KMS-11 (cell line): Measurements from ENCODE around the gene SORL1-AS1.

Experiments
- H2AFZ ChIP-seq: fragments of 200-600 bp; sonication (generic); 2 replicates; pipeline ENCODE4 v1.6.1; 2016; ENCODE audit warnings: antibody characterized with exemption, mixed run types, low read depth
- H3K27ac ChIP-seq: fragments of 200-600 bp; sonication (generic); 2 replicates; pipeline ENCODE4 v1.6.1; 2016; ENCODE audit warnings: mild to moderate bottlenecking, mixed run types
- H3K27me3 ChIP-seq: fragments of 200-600 bp; sonication (generic); 2 replicates; pipeline ENCODE4 v1.6.1; 2017; ENCODE audit warnings: mild to moderate bottlenecking, low read depth, mixed run types, moderate library complexity; ENCODE audit not compliant: insufficient read depth
- H3K36me3 ChIP-seq: fragments of 200-600 bp; sonication (generic); 2 replicates; pipeline ENCODE4 v1.6.1; 2017; ENCODE audit warnings: mild to moderate bottlenecking, mixed run types; ENCODE audit not compliant: insufficient read depth
- H3K4me1 ChIP-seq: fragments of 200-600 bp; sonication (generic); 2 replicates; pipeline ENCODE4 v1.6.1; 2016; ENCODE audit warnings: mild to moderate bottlenecking, low read depth, mixed run types; ENCODE audit not compliant: poor library complexity, severe bottlenecking
- H3K4me2 ChIP-seq: fragments of 200-600 bp; sonication (generic); 2 replicates; pipeline ENCODE4 v1.7.0; 2016; ENCODE audit warnings: mild to moderate bottlenecking, mixed run types
- H3K4me3 ChIP-seq: fragments of 200-600 bp; sonication (generic); IDR thresholded peaks from 2 replicates; pipeline ENCODE4 v1.6.1; 2017; ENCODE audit warnings: low read depth, low read length, mixed read lengths; ENCODE audit not compliant: insufficient read depth
- H3K79me2 ChIP-seq: fragments of 200-600 bp; sonication (generic); 2 replicates; pipeline ENCODE4 v1.6.1; 2016; ENCODE audit warnings: low read depth, mixed run types; ENCODE audit not compliant: insufficient read depth
- H3K9ac ChIP-seq: fragments of 200-600 bp; sonication (generic); 2 replicates; pipeline ENCODE4 v1.6.1; 2016; ENCODE audit warnings: mild to moderate bottlenecking, mixed run types
- H4K20me1 ChIP-seq: fragments of 200-600 bp; sonication (generic); 2 replicates; pipeline ENCODE4 v1.6.1; 2016; ENCODE audit warnings: mild to moderate bottlenecking, mixed run types; ENCODE audit not compliant: insufficient read depth
- CTCF ChIP-seq: fragments of 200-600 bp; sonication (generic); conservative IDR thresholded peaks from 2 replicates; pipeline ENCODE4 v1.6.1; 2017; ENCODE audit warnings: low read depth, mild to moderate bottlenecking, antibody characterized with exemption, low read length, moderate library complexity, mixed read lengths

Gene SORL1-AS1

GRCh38 chr11:121497176-121497998, 44.6 kb upstream of the SORL1-AS1 start:
- Histone ChIP-seq H3K4me2 (no peak overlapping the region), H3K36me3 (no peaks in the 10 kb centered on the region), H3K9ac (no peak overlapping the region), H4K20me1 (no peaks in the 10 kb centered on the region), H3K79me2 (no peaks in the 10 kb centered on the region), H3K4me1 (no peaks in the 10 kb centered on the region), H3K27me3 (no peaks in the 10 kb centered on the region), H3K27ac (no peak overlapping the region), H3K4me3 (no peak overlapping the region), H2AFZ (no peak overlapping the region)
- TF ChIP-seq CTCF = no peak

GRCh38 chr11:121494355-121495099, 41.8 kb upstream of the SORL1-AS1 start:
- Histone ChIP-seq H3K4me2 (no peak overlapping the region), H3K79me2 (no peaks in the 10 kb centered on the region), H3K27ac (no peak overlapping the region), H3K9ac (no peak overlapping the region), H4K20me1 (no peaks in the 10 kb centered on the region), H2AFZ (no peak overlapping the region), H3K4me1 (no peaks in the 10 kb centered on the region), H3K4me3 (no peak overlapping the region), H3K36me3 (no peaks in the 10 kb centered on the region), H3K27me3 (no peaks in the 10 kb centered on the region)
- TF ChIP-seq CTCF = no peak

DNA sequence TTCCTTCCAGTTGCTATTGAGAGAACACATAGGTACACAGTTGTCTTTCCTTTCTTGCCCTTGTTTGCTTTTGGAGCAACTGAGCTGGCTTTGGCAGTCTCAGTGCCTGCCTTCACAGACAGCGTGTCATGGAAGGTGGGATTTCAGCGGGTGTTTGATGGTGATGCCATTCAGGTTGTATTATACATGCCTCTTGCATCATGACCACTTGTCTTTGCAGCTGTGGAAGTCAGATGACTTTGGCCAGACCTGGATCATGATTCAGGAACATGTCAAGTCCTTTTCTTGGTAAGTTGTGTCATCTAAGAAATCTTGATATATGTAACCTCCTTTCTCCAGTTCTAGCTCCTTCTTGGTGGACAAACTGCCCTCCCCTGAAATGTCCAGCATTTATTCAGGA, 37.1 kb upstream of the SORL1-AS1 start:
- no peak overlapping the region for H3K27ac ChIP-seq
- no peak overlapping the region for H3K9ac ChIP-seq
- no peaks in the 10 kb centered on the region for H3K4me1 ChIP-seq
- no peaks in the 10 kb centered on the region for H3K27me3 ChIP-seq
- no peak overlapping the region for H2AFZ ChIP-seq
- H4K20me1 ChIP-seq = no peaks in the 10 kb centered on the region
- H3K79me2 ChIP-seq = no peaks in the 10 kb centered on the region
- no peak overlapping the region for H3K4me2 ChIP-seq
- no peaks in the 10 kb centered on the region for H3K36me3 ChIP-seq
- TF ChIP-seq CTCF = no peak
- no peak overlapping the region for H3K4me3 ChIP-seq

- Histone ChIP-seq H2AFZ (no peak overlapping the region), H3K79me2 (no peaks in the 10 kb centered on the region), H3K27ac (no peak overlapping the region), H3K36me3 (no peaks in the 10 kb centered on the region), H3K4me2 (no peak overlapping the region), H4K20me1 (no peaks in the 10 kb centered on the region), H3K4me1 (no peaks in the 10 kb centered on the region), H3K27me3 (no peaks in the 10 kb centered on the region), H3K4me3 (no peak overlapping the region), H3K9ac (no peak overlapping the region)
- no peak for TF ChIP-seq CTCF
Measured at GRCh38 chr11:121488641-121489040, 35.9 kb upstream of the SORL1-AS1 start.
